KMS-11 (cell line): ENCODE results near the gene TRMT2B.
"Not testable (repeated sequence)": the region's sequence is repeated elsewhere in the genome, so short reads cannot be mapped to it uniquely, and the experiment has no call there.

ENCODE experiments used
- H2AFZ ChIP-seq: fragments of 200-600 bp; sonication (generic); 2 replicates; pipeline ENCODE4 v1.6.1; 2016; ENCODE audit warnings: antibody characterized with exemption, mixed run types, low read depth
- H3K27ac ChIP-seq: fragments of 200-600 bp; sonication (generic); 2 replicates; pipeline ENCODE4 v1.6.1; 2016; ENCODE audit warnings: mild to moderate bottlenecking, mixed run types
- H3K27me3 ChIP-seq: fragments of 200-600 bp; sonication (generic); 2 replicates; pipeline ENCODE4 v1.6.1; 2017; ENCODE audit warnings: mild to moderate bottlenecking, low read depth, mixed run types, moderate library complexity; ENCODE audit not compliant: insufficient read depth
- H3K36me3 ChIP-seq: fragments of 200-600 bp; sonication (generic); 2 replicates; pipeline ENCODE4 v1.6.1; 2017; ENCODE audit warnings: mild to moderate bottlenecking, mixed run types; ENCODE audit not compliant: insufficient read depth
- H3K4me1 ChIP-seq: fragments of 200-600 bp; sonication (generic); 2 replicates; pipeline ENCODE4 v1.6.1; 2016; ENCODE audit warnings: mild to moderate bottlenecking, low read depth, mixed run types; ENCODE audit not compliant: poor library complexity, severe bottlenecking
- H3K4me2 ChIP-seq: fragments of 200-600 bp; sonication (generic); 2 replicates; pipeline ENCODE4 v1.7.0; 2016; ENCODE audit warnings: mild to moderate bottlenecking, mixed run types
- H3K4me3 ChIP-seq: fragments of 200-600 bp; sonication (generic); IDR thresholded peaks from 2 replicates; pipeline ENCODE4 v1.6.1; 2017; ENCODE audit warnings: low read depth, low read length, mixed read lengths; ENCODE audit not compliant: insufficient read depth
- H3K79me2 ChIP-seq: fragments of 200-600 bp; sonication (generic); 2 replicates; pipeline ENCODE4 v1.6.1; 2016; ENCODE audit warnings: low read depth, mixed run types; ENCODE audit not compliant: insufficient read depth
- H3K9ac ChIP-seq: fragments of 200-600 bp; sonication (generic); 2 replicates; pipeline ENCODE4 v1.6.1; 2016; ENCODE audit warnings: mild to moderate bottlenecking, mixed run types
- H4K20me1 ChIP-seq: fragments of 200-600 bp; sonication (generic); 2 replicates; pipeline ENCODE4 v1.6.1; 2016; ENCODE audit warnings: mild to moderate bottlenecking, mixed run types; ENCODE audit not compliant: insufficient read depth
- TF ChIP-seq, protein P1 (sequence below): fragments of 200-600 bp; sonication (generic); conservative IDR thresholded peaks from 2 replicates; pipeline ENCODE4 v1.6.1; 2017; ENCODE audit warnings: low read depth, mild to moderate bottlenecking, antibody characterized with exemption, low read length, moderate library complexity, mixed read lengths

TRMT2B gene

DNA sequence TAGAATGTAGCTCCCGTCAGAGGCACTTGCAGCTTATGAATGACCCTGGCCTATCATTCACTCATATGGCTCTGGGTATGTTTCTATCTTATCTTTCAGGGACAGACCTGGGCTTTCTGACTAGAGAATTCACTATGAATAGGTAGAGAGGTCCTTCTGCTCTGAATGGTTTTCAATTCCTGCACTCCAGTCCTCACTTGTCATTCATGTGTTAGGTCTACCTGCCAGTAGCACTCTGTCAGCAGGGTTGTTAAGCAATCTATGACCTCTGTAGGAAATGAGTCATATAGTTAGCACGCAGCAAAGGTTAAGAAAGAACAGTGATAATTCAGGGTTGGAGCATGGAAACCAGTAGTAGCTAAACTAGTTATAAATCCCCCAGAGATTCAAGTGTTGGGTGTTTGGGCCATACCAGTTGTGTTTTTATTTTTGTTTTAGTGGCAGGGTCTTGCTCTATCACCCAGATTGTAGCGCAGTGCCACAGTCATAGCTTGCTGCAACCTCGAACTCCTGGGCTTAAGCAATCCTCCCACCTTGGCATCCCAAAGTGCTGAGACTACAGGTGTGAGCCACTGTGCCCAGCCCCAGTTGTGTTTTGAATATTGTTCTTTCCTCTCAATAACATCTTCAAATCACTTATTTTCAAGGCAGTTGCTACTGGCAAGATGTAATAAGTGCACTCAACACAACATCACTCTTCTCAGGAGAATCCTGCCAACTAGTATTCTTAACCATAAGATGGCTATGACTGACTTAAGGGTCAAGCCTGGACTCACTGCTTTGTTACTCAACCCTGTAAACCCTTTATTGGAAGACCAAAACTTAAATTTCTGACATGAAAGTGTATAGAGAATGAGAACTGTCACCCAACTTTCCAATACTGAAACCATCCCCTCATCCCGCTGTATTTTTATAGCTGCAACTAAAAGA, 57.3 kb downstream of the TRMT2B start:
- no peaks in the 10 kb centered on the region for H3K4me1 ChIP-seq
- no peak overlapping the region for H3K27ac ChIP-seq
- H3K79me2 ChIP-seq = no peaks in the 10 kb centered on the region
- H3K4me3 ChIP-seq = no peak overlapping the region
- no peak overlapping the region for H3K9ac ChIP-seq
- no peaks in the 10 kb centered on the region for H3K27me3 ChIP-seq
- TF ChIP-seq, protein P1, sequence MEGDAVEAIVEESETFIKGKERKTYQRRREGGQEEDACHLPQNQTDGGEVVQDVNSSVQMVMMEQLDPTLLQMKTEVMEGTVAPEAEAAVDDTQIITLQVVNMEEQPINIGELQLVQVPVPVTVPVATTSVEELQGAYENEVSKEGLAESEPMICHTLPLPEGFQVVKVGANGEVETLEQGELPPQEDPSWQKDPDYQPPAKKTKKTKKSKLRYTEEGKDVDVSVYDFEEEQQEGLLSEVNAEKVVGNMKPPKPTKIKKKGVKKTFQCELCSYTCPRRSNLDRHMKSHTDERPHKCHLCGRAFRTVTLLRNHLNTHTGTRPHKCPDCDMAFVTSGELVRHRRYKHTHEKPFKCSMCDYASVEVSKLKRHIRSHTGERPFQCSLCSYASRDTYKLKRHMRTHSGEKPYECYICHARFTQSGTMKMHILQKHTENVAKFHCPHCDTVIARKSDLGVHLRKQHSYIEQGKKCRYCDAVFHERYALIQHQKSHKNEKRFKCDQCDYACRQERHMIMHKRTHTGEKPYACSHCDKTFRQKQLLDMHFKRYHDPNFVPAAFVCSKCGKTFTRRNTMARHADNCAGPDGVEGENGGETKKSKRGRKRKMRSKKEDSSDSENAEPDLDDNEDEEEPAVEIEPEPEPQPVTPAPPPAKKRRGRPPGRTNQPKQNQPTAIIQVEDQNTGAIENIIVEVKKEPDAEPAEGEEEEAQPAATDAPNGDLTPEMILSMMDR = no peak
- no peak overlapping the region for H2AFZ ChIP-seq
- H3K36me3 ChIP-seq = no peaks in the 10 kb centered on the region
- H3K4me2 ChIP-seq = no peak overlapping the region
- H4K20me1 ChIP-seq = no peaks in the 10 kb centered on the region

DNA sequence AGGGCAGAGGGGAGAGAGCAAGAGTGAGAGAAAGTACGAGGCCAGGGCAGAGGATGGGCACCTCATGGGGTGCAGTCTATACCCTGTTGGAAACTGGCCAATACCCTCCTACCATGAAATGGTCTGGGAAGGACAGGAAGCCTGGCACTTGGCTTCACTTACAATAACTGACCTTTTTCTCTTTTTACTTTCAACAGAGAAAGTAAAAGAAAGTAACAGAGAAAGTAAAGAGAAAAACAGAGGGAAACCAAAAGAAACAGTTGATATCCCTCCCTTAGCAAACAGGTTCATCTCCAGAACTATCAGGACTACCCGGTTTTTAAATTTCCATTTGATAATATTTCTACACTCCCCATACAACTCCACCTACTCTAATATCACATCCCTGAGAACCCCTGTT, 61.8 kb downstream of the TRMT2B start:
- Histone ChIP-seq H3K4me3 (no peak overlapping the region), H3K27me3 (no peaks in the 10 kb centered on the region), H3K79me2 (no peaks in the 10 kb centered on the region), H3K36me3 (no peaks in the 10 kb centered on the region), H2AFZ (no peak overlapping the region), H3K4me1 (no peaks in the 10 kb centered on the region), H4K20me1 (no peaks in the 10 kb centered on the region), H3K9ac (no peak overlapping the region), H3K4me2 (no peak overlapping the region), H3K27ac (no peak overlapping the region)
- TF ChIP-seq, protein P1 = no peak

DNA sequence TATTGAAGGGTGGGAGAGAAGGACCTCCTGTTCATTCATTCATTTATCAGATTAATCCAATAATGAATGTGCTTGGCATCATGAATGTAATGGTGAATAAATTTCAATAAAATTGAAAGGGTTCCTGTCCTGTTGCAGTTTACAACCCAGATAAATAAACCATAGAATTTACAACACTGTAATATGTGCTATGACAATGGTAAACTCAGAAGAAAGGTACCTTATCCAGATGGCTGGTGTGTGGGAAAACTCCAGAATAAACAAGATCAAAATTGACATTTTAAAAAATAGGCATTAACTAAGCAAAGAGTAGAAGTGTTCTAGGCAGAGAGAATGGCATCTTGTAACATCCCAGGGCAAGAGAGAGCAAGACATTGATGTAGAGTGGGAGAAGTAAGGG, 67.1 kb downstream of the TRMT2B start:
- H3K4me1 ChIP-seq = no peaks in the 10 kb centered on the region
- TF ChIP-seq, protein P1 = no peak
- H3K27ac ChIP-seq = no peak overlapping the region
- no peaks in the 10 kb centered on the region for H4K20me1 ChIP-seq
- no peaks in the 10 kb centered on the region for H3K36me3 ChIP-seq
- H3K9ac ChIP-seq = no peak overlapping the region
- H3K27me3 ChIP-seq = no peaks in the 10 kb centered on the region
- H3K4me3 ChIP-seq = no peak overlapping the region
- H3K79me2 ChIP-seq = no peaks in the 10 kb centered on the region
- no peak overlapping the region for H2AFZ ChIP-seq
- H3K4me2 ChIP-seq = no peak overlapping the region

DNA sequence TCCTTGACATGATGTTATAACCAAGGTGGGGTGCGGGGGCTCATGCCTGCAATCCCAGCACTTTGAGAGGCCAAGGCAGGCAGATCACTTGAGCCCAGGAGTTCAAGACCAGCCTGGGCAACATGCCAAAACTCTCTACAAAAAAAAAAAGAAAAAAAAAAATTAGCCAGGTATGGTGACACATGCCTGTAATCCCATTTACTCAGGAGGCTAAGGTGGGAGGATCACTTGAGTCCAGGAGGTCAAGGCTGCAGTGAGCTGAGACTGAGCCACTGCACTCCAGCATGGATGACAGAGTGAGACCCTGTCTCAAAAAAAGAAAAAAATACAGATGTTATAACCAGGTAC, 70.4 kb downstream of the TRMT2B start:
- not testable (repeated sequence) for H3K27ac ChIP-seq, H3K79me2 ChIP-seq, H3K27me3 ChIP-seq, H3K4me2 ChIP-seq, H3K9ac ChIP-seq, H3K4me1 ChIP-seq, H3K36me3 ChIP-seq, H3K4me3 ChIP-seq, H2AFZ ChIP-seq, H4K20me1 ChIP-seq
